Fibroblast of pulmonary artery (primary cell): Measurements from ENCODE around the gene ARHGEF5.
A peak's percentile ranks its signal among the peaks of the same experiment; 100 is the strongest.
"Not testable (repeated sequence)": the region's sequence is repeated elsewhere in the genome, so short reads cannot be mapped to it uniquely, and the experiment has no call there.

ENCODE experiments used
- DNase-seq: peaks from one replicate; pipeline ENCODE4 v3.0.0-alpha.2; 2010; ENCODE audit warnings: low read depth
- H3K4me3 ChIP-seq: replicated peaks from 2 replicates; pipeline ENCODE4 v1.5.1; 2011; ENCODE audit warnings: low read depth, mild to moderate bottlenecking, control low read depth, low read length, moderate library complexity

The ARHGEF5 gene

GRCh38 chr7:144355176-144355822 is at the start of gene ARHGEF5:
TSS of gene ARHGEF5 (plus strand) at chr7:144355402. CDS start at chr7:144362670, 7,268 bp downstream.
- not testable (repeated sequence) for DNase-seq

GRCh38 chr7:144309702-144310101 is 45.5 kb upstream of the ARHGEF5 start:
- not testable (repeated sequence) for DNase-seq, H3K4me3 ChIP-seq

More at GRCh38 chr7:144355176-144355822, at the start of gene ARHGEF5:
- peak within 1 kb of the TSS; percentile 43 for H3K4me3 ChIP-seq

- not testable (repeated sequence) for H3K4me3 ChIP-seq, DNase-seq
These were observed 44.0 kb upstream of the ARHGEF5 start for GRCh38 chr7:144311218-144311617.

- H3K4me3 ChIP-seq, DNase-seq: not testable (repeated sequence)
These were observed 43.2 kb upstream of the ARHGEF5 start, which contains the start of gene OR2A1 for GRCh38 chr7:144311872-144312469. TSS of gene OR2A1 (plus strand) at chr7:144312419. CDS start at chr7:144318125, 5,706 bp downstream.

- H3K4me3 ChIP-seq, DNase-seq: not testable (repeated sequence)
These were observed 37.7 kb upstream of the ARHGEF5 start for GRCh38 chr7:144317537-144317936.

- H3K4me3 ChIP-seq, DNase-seq: not testable (repeated sequence)
These were observed 35.7 kb upstream of the ARHGEF5 start for GRCh38 chr7:144319547-144319946.

GRCh38 chr7:144321677-144322206 is 33.5 kb upstream of the ARHGEF5 start:
- H3K4me3 ChIP-seq, DNase-seq: not testable (repeated sequence)

GRCh38 chr7:144323359-144323758 is 31.8 kb upstream of the ARHGEF5 start:
- not testable (repeated sequence) for DNase-seq

GRCh38 chr7:144325868-144326267 is 29.3 kb upstream of the ARHGEF5 start:
- not testable (repeated sequence) for DNase-seq, H3K4me3 ChIP-seq

More at GRCh38 chr7:144323359-144323758, 31.8 kb upstream of the ARHGEF5 start:
- H3K4me3 ChIP-seq, result not testable (repeated sequence)

GRCh38 chr7:144330044-144330443 is 25.2 kb upstream of the ARHGEF5 start:
- not testable (repeated sequence) for H3K4me3 ChIP-seq, DNase-seq

GRCh38 chr7:144331221-144331995 is 23.8 kb upstream of the ARHGEF5 start:
- DNase-seq, H3K4me3 ChIP-seq: not testable (repeated sequence)

- H3K4me3 ChIP-seq, DNase-seq: not testable (repeated sequence)
These were observed 23.3 kb upstream of the ARHGEF5 start for GRCh38 chr7:144331996-144332288.

- not testable (repeated sequence) for H3K4me3 ChIP-seq, DNase-seq
These were observed 6.6 kb upstream of the ARHGEF5 start for GRCh38 chr7:144348625-144349024.

- not testable (repeated sequence) for DNase-seq, H3K4me3 ChIP-seq
These were observed 3.5 kb upstream of the ARHGEF5 start for GRCh38 chr7:144351667-144352066.

- DNase-seq, H3K4me3 ChIP-seq: not testable (repeated sequence)
These were observed 983 bp downstream of the ARHGEF5 start for GRCh38 chr7:144356185-144356584.

GRCh38 chr7:144356860-144357259 is 1.7 kb downstream of the ARHGEF5 start:
- not testable (repeated sequence) for DNase-seq, H3K4me3 ChIP-seq

- not testable (repeated sequence) for DNase-seq, H3K4me3 ChIP-seq
These were observed 6.9 kb downstream of the ARHGEF5 start for GRCh38 chr7:144362061-144362460.

GRCh38 chr7:144365523-144365922 is 10.3 kb downstream of the ARHGEF5 start:
- not testable (repeated sequence) for DNase-seq

GRCh38 chr7:144367250-144367649 is 12.0 kb downstream of the ARHGEF5 start:
- H3K4me3 ChIP-seq, DNase-seq: not testable (repeated sequence)

More at GRCh38 chr7:144365523-144365922, 10.3 kb downstream of the ARHGEF5 start:
- H3K4me3 ChIP-seq, result not testable (repeated sequence)
